Measurements from ENCODE around the gene TM4SF4. TPM values are rescaled to one million over a fixed set of nuclear protein-coding genes. Genes with fewer than 3 reads are reported as not detected.

Gene TM4SF4
- total and polyA plus RNA-seq, 11 donors = not detected

DNA sequence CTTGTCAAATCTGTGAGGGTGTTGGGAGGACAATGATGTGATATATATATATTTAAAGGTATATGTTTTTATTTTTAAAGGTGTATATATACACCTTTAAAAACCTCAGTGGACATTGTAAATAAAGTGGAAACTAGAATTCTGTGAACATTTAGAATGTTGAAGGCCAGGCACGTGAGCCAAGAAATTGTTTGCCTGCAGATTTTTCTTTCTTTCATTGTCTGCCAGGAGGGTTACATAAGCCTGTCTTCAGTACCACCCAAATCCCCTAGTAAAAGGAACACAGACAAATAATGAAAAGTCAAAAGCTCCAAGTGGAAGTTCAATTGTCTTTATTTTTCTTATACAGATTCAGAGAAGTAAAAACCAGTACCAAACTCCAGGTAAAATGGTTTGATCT, 42.4 kb downstream of the TM4SF4 start:
- no peaks in the 10 kb centered on the region for H3K9me3 ChIP-seq
- no peak overlapping the region for H3K27ac ChIP-seq
- H3K36me3 ChIP-seq = peaks cover 0 to 56% (median 35%) of the 10 kb centered on the region in 9 donors
- TF ChIP-seq, protein P1, sequence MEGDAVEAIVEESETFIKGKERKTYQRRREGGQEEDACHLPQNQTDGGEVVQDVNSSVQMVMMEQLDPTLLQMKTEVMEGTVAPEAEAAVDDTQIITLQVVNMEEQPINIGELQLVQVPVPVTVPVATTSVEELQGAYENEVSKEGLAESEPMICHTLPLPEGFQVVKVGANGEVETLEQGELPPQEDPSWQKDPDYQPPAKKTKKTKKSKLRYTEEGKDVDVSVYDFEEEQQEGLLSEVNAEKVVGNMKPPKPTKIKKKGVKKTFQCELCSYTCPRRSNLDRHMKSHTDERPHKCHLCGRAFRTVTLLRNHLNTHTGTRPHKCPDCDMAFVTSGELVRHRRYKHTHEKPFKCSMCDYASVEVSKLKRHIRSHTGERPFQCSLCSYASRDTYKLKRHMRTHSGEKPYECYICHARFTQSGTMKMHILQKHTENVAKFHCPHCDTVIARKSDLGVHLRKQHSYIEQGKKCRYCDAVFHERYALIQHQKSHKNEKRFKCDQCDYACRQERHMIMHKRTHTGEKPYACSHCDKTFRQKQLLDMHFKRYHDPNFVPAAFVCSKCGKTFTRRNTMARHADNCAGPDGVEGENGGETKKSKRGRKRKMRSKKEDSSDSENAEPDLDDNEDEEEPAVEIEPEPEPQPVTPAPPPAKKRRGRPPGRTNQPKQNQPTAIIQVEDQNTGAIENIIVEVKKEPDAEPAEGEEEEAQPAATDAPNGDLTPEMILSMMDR (IDR thresholded peaks at IDR 0.05) = no peak
- no peak for TF ChIP-seq POLR2A (IDR thresholded peaks at IDR 0.05)
- ATAC-seq = no peak
- H3K27me3 ChIP-seq = no peaks in the 10 kb centered on the region
- H3K4me1 ChIP-seq = peaks cover 0 to 14% (median 1%) of the 10 kb centered on the region in 12 donors
- WGBS, 4 donors = 39 to 63% (median 48%) methylated on average over 1 of the region's 1 CpG
- DNase-seq = no peak
- H3K4me3 ChIP-seq = no peak overlapping the region
- intact Hi-C loops (cut with DNase I) = loop anchor here in 1 of 10 donors (10.0 kb wide), 1 partner anchor 258 kb away; no protein-coding TSS in a partner anchor

DNA sequence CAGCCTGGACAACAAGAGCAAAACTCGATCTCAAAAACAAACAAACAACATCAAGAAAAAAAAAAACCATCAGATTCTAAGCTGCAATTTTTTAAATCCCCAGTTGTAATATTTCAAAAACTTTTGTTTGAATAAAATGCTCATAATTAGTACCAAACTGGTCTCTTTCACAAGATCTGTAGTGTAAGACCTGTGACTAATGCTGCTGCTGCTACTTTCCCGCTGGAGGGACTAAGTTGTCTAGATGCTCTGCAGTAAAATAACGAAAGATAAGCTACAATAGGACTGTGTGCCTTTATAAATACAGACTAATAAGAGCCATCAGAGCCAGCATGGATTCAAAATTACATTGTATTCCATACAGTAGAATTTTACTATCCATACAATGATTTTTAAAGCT, 45.4 kb downstream of the TM4SF4 start:
- no peak overlapping the region for H3K4me3 ChIP-seq
- no peaks in the 10 kb centered on the region for H3K9me3 ChIP-seq
- H3K27ac ChIP-seq = no peak overlapping the region
- no peaks in the 10 kb centered on the region for H3K27me3 ChIP-seq
- WGBS, 4 donors = 86 to 91% (median 90%) methylated on average over 3 of the region's 3 CpGs
- TF ChIP-seq, protein P1 (IDR thresholded peaks at IDR 0.05) = no peak
- TF ChIP-seq POLR2A (IDR thresholded peaks at IDR 0.05) = no peak
- intact Hi-C loops (cut with DNase I) = loop anchor here in 1 of 10 donors (10.0 kb wide), 1 partner anchor 255 kb away; no protein-coding TSS in a partner anchor
- H3K4me1 ChIP-seq = peaks cover 0 to 8% (median 0%) of the 10 kb centered on the region in 12 donors
- DNase-seq (no peak), ATAC-seq (no peak)
- peaks cover 0 to 86% (median 54%) of the 10 kb centered on the region in 9 donors for H3K36me3 ChIP-seq

DNA sequence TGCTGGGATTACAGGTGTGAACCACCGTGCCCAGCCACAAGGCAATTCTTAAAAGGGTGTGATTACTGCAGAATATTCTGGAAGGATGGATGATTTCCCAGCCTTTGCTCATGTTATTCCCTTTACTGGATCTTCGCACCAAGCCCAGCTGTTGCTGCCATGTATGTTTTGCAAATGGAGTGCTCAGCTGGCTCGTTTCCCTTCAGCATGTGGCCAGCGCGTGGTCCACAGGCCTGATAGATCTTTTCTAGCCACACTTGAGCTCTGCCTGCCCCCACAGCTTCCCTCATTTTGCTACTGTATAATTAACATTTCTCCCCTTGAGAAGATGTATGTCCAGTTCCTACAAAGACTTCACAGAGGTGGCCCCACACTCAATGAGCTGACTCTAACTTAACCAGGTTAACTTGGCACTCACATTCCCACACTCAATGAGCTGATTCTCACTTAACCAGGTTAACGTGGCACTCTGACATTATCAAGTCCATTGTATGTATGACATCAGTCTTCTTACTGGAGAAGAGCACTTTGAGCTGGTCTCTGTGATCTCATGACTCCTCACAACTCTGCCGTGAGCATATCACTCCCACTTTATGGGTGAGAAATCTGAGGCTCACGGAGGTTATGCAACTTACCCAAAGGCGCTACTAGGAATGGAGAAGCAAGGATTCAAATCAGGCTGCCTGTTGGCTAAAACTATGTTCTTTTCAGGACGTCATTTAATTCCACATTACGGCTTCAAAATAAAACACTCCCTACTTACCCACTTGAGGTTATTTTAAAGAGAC, 49.2 kb downstream of the TM4SF4 start:
- no peak for ATAC-seq
- TF ChIP-seq, protein P1 (IDR thresholded peaks at IDR 0.05) = no peak
- TF ChIP-seq POLR2A (IDR thresholded peaks at IDR 0.05) = no peak
- DNase-seq = no peak
- H3K36me3 ChIP-seq = peaks cover 0 to 76% (median 56%) of the 10 kb centered on the region in 9 donors
- H3K4me3 ChIP-seq = no peak overlapping the region
- peaks cover 0 to 24% (median 14%) of the 10 kb centered on the region in 12 donors for H3K4me1 ChIP-seq
- no peaks in the 10 kb centered on the region for H3K27me3 ChIP-seq
- no peak overlapping the region for H3K27ac ChIP-seq
- WGBS, 4 donors = 89 to 92% (median 90%) methylated on average over 11 of the region's 11 CpGs
- H3K9me3 ChIP-seq = no peaks in the 10 kb centered on the region
- intact Hi-C loops (cut with DNase I) = no loop called here

DNA sequence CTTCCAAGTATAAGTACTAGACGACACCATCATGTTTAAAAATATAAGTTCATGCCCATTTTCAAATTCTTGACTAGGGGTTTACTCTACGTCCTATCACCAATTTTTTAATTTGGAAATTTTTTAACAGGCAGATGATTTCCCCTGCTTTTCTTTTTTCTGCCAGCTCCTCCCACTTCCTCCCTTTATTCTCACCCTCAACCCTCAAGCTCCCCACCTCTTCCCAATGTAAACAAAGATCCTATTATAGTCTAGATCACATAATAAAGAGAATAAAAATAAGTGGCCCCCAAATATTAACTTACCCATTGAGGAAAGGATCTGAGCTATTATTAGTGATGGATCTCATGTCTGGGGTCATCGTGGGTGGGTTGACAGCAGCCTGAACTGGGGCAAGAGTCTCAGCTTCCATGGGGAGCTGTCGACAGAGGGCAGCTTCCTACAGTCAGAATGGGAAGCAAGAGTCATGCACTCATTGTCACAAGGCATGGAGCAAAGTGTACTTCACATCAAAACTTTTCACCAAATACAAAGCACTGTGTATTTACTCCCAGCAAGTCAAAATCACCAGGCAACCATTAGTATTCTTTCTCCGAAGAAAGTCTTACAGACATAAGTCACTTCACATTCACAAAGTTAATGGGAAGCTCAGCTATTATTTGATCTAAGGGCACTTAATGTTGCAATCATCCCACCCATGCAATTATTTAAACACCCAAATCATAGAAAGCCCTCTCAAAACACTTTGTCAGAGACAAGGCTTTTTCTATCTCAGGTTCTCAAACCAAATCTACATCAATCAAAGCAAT, 53.2 kb downstream of the TM4SF4 start:
- no peaks in the 10 kb centered on the region for H3K9me3 ChIP-seq
- no peaks in the 10 kb centered on the region for H3K27me3 ChIP-seq
- intact Hi-C loops (cut with DNase I) = loop anchor here in 8 of 10 donors (5.0 kb wide), 3 partner anchors 40 to 190 kb away; partner anchors contain the start of gene WWTR1 (in 4 of the 8)
- peak in 3 of 5 donors; percentile 28 to 39 (median 34) for DNase-seq
- peaks cover 0 to 43% (median 24%) of the 10 kb centered on the region in 12 donors for H3K4me1 ChIP-seq
- H3K27ac ChIP-seq = peak overlapping the region in 11 of 12 donors; percentile 5 to 64 (median 44)
- ATAC-seq = peak; percentile 74 to 79 (median 75)
- no peak for TF ChIP-seq POLR2A (IDR thresholded peaks at IDR 0.05)
- TF ChIP-seq, protein P1 (IDR thresholded peaks at IDR 0.05) = peak in 10 of 12 donors; percentile 7 to 61 (median 45)
- H3K36me3 ChIP-seq = peaks cover 0 to 37% (median 31%) of the 10 kb centered on the region in 9 donors
- 35 to 51% (median 41%) methylated on average over 5 of the region's 5 CpGs for WGBS, 4 donors
- H3K4me3 ChIP-seq = no peak overlapping the region
